Endodermal cell (in vitro differentiated cells): ENCODE results near the gene TMUB1. TPM values are rescaled to one million over a fixed set of nuclear protein-coding genes. Genes with fewer than 3 reads are reported as not detected.

ENCODE experiments used
- DNase-seq: peaks from one replicate; pipeline ENCODE4 v3.0.0-alpha.2; 2017
- H3K27ac ChIP-seq: 2 replicates; pipeline ENCODE4 v1.5.1; 2013; ENCODE audit warnings: mild to moderate bottlenecking, low read depth, low read length, moderate library complexity
- H3K27me3 ChIP-seq: 2 replicates; pipeline ENCODE4 v1.6.1; 2013; ENCODE audit warnings: mild to moderate bottlenecking, low read length, moderate library complexity; ENCODE audit not compliant: insufficient read depth, control insufficient read depth, poor library complexity, severe bottlenecking
- H3K36me3 ChIP-seq: 2 replicates; pipeline ENCODE4 v1.7.0; 2013; ENCODE audit warnings: mild to moderate bottlenecking, low read length, moderate library complexity; ENCODE audit not compliant: control insufficient read depth, insufficient read depth
- H3K4me1 ChIP-seq: one replicate; pipeline ENCODE4 v1.7.0; 2013; ENCODE audit warnings: low read length; ENCODE audit not compliant: control insufficient read depth, insufficient read depth
- H3K4me3 ChIP-seq: 2 replicates; pipeline ENCODE4 v1.5.1; 2013; ENCODE audit warnings: mild to moderate bottlenecking, low read length, moderate library complexity
- H3K9ac ChIP-seq: 2 replicates; pipeline ENCODE4 v1.6.1; 2013; ENCODE audit warnings: mild to moderate bottlenecking, low read length, moderate library complexity; ENCODE audit not compliant: poor library complexity, severe bottlenecking; ENCODE audit errors: extremely low read depth
- H3K9me3 ChIP-seq: 2 replicates; pipeline ENCODE4 v1.6.1; 2013; ENCODE audit warnings: mild to moderate bottlenecking, low read length, moderate library complexity; ENCODE audit not compliant: control insufficient read depth
- H3K27ac Mint-ChIP-seq: 2 replicates; pipeline ENCODE4 v1.8.0; 2020; ENCODE audit warnings: mixed read lengths
- H3K27me3 Mint-ChIP-seq: 2 replicates; pipeline ENCODE4 v1.8.0; 2021; ENCODE audit warnings: mild to moderate bottlenecking, mixed read lengths; ENCODE audit not compliant: insufficient read depth
- H3K36me3 Mint-ChIP-seq: 2 replicates; pipeline ENCODE4 v1.8.0; 2020; ENCODE audit warnings: low read depth, mixed read lengths
- H3K4me1 Mint-ChIP-seq: 2 replicates; pipeline ENCODE4 v1.8.0; 2020; ENCODE audit warnings: mixed read lengths
- H3K4me3 Mint-ChIP-seq: 2 replicates; pipeline ENCODE4 v1.8.0; 2020; ENCODE audit warnings: mild to moderate bottlenecking, moderate library complexity, mixed read lengths
- H3K9me3 Mint-ChIP-seq: 2 replicates; pipeline ENCODE4 v1.8.0; 2020; ENCODE audit warnings: mild to moderate bottlenecking, mixed read lengths
- CTCF ChIP-seq: fragments of 200-600 bp; sonication (generic); conservative IDR thresholded peaks from 2 replicates; pipeline ENCODE4 v1.5.0; 2021; ENCODE audit warnings: antibody characterized with exemption, mild to moderate bottlenecking
- WGBS, 2 experiments: methylation state at CpG; one replicate each; pipeline versions ENCODE4 v1.1.5 to v1.1.7; 2013; ENCODE audit warnings: missing lambda C conversion rate in 2 of 2, mixed read lengths in 1 of 2; ENCODE audit not compliant: insufficient coverage in 1 of 2, insufficient read length in 1 of 2; 5-methylcytosine and 5-hydroxymethylcytosine counted together
- total RNA-seq, 2 donors: library from RNA; stranded (reverse); fragmentation: NEBNext Ultra II Directional in 1 of 2; extraction: Animal tissue kit (Norgen Biotek cat#: 25700) in 1 of 2; gene quantifications; 2 replicates in 1 of 2; 3 replicates in 1 of 2; pipeline ENCODE4 v1.2.1, GENCODE V29; 2021

The TMUB1 gene
- total RNA-seq, 2 donors from 2014 or later = 48.1 to 52.6 TPM

DNA sequence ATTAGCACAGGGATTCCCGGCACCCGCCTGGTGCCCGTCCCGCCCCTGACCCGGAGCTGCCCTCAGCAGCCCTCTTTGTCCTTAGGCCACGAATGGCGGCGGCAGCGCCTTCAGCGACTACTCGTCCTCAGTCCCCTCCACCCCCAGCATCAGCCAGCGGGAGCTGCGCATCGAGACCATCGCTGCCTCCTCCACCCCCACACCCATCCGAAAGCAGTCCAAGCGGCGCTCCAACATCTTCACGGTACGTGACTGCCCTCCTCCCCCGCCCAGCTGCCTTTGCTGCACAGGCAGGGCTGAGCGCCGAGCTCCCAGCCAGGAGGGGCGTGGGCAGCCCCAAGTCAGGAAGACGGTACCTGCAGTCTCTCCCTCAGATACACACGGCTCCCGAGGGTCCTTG lies 36.6 kb upstream of the TMUB1 start:
- TF ChIP-seq CTCF = no peak
- WGBS, 2 experiments = 95 to 96% methylated on average over 8 to 27 of the region's 27 CpGs
- Histone ChIP-seq H3K4me1 (peaks cover 7% of the 10 kb centered on the region), H3K9me3 (no peaks in the 10 kb centered on the region), H3K27me3 (no peaks in the 10 kb centered on the region), H3K36me3 (peaks cover 34% of the 10 kb centered on the region), H3K9ac (no peak overlapping the region), H3K4me3 (no peak overlapping the region), H3K27ac (no peak overlapping the region)
- DNase-seq = no peak
- peaks cover 2% of the 10 kb centered on the region for H3K27me3 Mint-ChIP-seq
- H3K36me3 Mint-ChIP-seq = peaks cover 50% of the 10 kb centered on the region
- peaks cover 5% of the 10 kb centered on the region for H3K4me1 Mint-ChIP-seq
- no peak overlapping the region for H3K27ac Mint-ChIP-seq
- no peaks in the 10 kb centered on the region for H3K9me3 Mint-ChIP-seq
- H3K4me3 Mint-ChIP-seq = no peak overlapping the region

- no peak overlapping the region for H3K27ac ChIP-seq
- H3K36me3 ChIP-seq = peaks cover 30% of the 10 kb centered on the region
- WGBS, 2 experiments = 92 to 93% methylated on average over 8 to 13 of the region's 13 CpGs
- H3K9ac ChIP-seq = no peak overlapping the region
- H3K4me1 Mint-ChIP-seq = peaks cover 7% of the 10 kb centered on the region
- no peaks in the 10 kb centered on the region for H3K9me3 ChIP-seq
- H3K27me3 ChIP-seq = no peaks in the 10 kb centered on the region
- no peaks in the 10 kb centered on the region for H3K9me3 Mint-ChIP-seq
- H3K36me3 Mint-ChIP-seq = peaks cover 42% of the 10 kb centered on the region
- TF ChIP-seq CTCF = no peak
- H3K4me3 ChIP-seq = no peak overlapping the region
- H3K27me3 Mint-ChIP-seq = peaks cover 1% of the 10 kb centered on the region
- H3K4me3 Mint-ChIP-seq = no peak overlapping the region
- no peak for DNase-seq
- no peak overlapping the region for H3K27ac Mint-ChIP-seq
- peaks cover 9% of the 10 kb centered on the region for H3K4me1 ChIP-seq
Measured at GRCh38 chr7:151119055-151119415, 35.7 kb upstream of the TMUB1 start.

GRCh38 chr7:151118108-151119054 lies 35.1 kb upstream of the TMUB1 start:
- Mint-ChIP-seq H3K4me1 (peaks cover 12% of the 10 kb centered on the region), H3K4me3 (no peak overlapping the region), H3K36me3 (peaks cover 39% of the 10 kb centered on the region), H3K9me3 (no peaks in the 10 kb centered on the region), H3K27me3 (no peaks in the 10 kb centered on the region), H3K27ac (no peak overlapping the region)
- Histone ChIP-seq H3K4me3 (no peak overlapping the region), H3K27me3 (no peaks in the 10 kb centered on the region), H3K36me3 (peaks cover 29% of the 10 kb centered on the region), H3K9ac (no peak overlapping the region), H3K4me1 (peaks cover 15% of the 10 kb centered on the region), H3K27ac (no peak overlapping the region), H3K9me3 (no peaks in the 10 kb centered on the region)
- no peak for TF ChIP-seq CTCF
- WGBS, 2 experiments = 96% methylated on average over 32 to 38 of the region's 38 CpGs
- no peak for DNase-seq
